K562 (cell line): ENCODE measurements around the gene TMCO1. TPM values are rescaled to one million over a fixed set of nuclear protein-coding genes. Genes with fewer than 3 reads are reported as not detected.

Experiments
- ATAC-seq: fragments of 200-7000 bp; cut with Tn5 transposase; 3 replicates; pipeline ENCODE4 v1.9.1; 2020; ENCODE audit warnings: moderate library complexity
- BruUV-seq: library from RNA; stranded (reverse); fragments of 400-500 nt; replicated peaks from 2 replicates; lab custom pipeline; 2021; lab: Mats Ljungman, UMichigan
- CTCF ChIA-PET: fragments of 300-600 bp; formaldehyde crosslinking; extraction: SDS; loops from one replicate; lab custom pipeline; 2021; ENCODE audit warnings: low intra/inter-chr PET ratio; lab: Yijun Ruan, JAX
- POLR2A ChIA-PET: fragments of 300-600, 350-650 bp; sonication (Branson Sonifier 250); formaldehyde crosslinking; extraction: SDS; loops from one replicate; lab custom pipeline; 2021; ENCODE audit warnings: antibody characterized with exemption, inconsistent platforms; lab: Yijun Ruan, JAX
- DNase-seq, 4 experiments: peaks; one replicate each; pipeline versions ENCODE4 v3.0.0 to v3.0.0-alpha.2; 2011 to 2018; ENCODE audit warnings: low spot score in 3 of 4, mixed read lengths in 3 of 4; ENCODE audit errors: extremely low read depth in 1 of 4
- FAIRE-seq: peaks from 2 replicates; lab custom pipeline; 2011; peaks lifted over from hg19 to GRCh38; lab: Jason Lieb, UNC
- H2AFZ ChIP-seq: 2 replicates; pipeline ENCODE4 v1.6.0; 2011; ENCODE audit warnings: low read depth, low read length, control low read depth, inconsistent platforms
- H3K27ac ChIP-seq: fragments of 200-600 bp; 3 replicates; pipeline ENCODE4 v1.8.0; 2011; ENCODE audit warnings: low read depth, mild to moderate bottlenecking, control low read depth, inconsistent platforms, low read length, moderate library complexity, mixed read lengths; ENCODE audit errors: extremely low read depth
- H3K27me3 ChIP-seq, 2 experiments: fragments of 300-600 bp in 1 of 2; 2 replicates in 1 of 2; 3 replicates in 1 of 2; pipeline versions ENCODE4 v1.6.0 to v1.8.0; 2011; ENCODE audit warnings: inconsistent platforms in 2 of 2, low read length in 2 of 2, mild to moderate bottlenecking in 1 of 2, mixed read lengths in 1 of 2, moderate library complexity in 1 of 2; ENCODE audit not compliant: control insufficient read depth in 2 of 2, insufficient read depth in 2 of 2
- H3K36me3 ChIP-seq: fragments of 300-600 bp; 3 replicates; pipeline ENCODE4 v1.8.0; 2011; ENCODE audit warnings: mild to moderate bottlenecking, low read length, inconsistent platforms; ENCODE audit not compliant: control insufficient read depth, insufficient read depth
- H3K4me1 ChIP-seq, 2 experiments: fragments of 200-600 bp in 1 of 2; replicated peaks in 1 of 2; 2 replicates in 1 of 2; 3 replicates in 1 of 2; pipeline versions ENCODE4 v1.5.1 to v1.8.0; 2011; ENCODE audit warnings: inconsistent platforms in 2 of 2, low read length in 2 of 2, mild to moderate bottlenecking in 1 of 2, mixed read lengths in 1 of 2, moderate library complexity in 1 of 2; ENCODE audit not compliant: control insufficient read depth in 2 of 2, insufficient read depth in 2 of 2
- H3K4me2 ChIP-seq: 2 replicates; pipeline ENCODE4 v1.6.1; 2011; ENCODE audit warnings: low read length, control low read depth, inconsistent platforms, mixed read lengths; ENCODE audit not compliant: insufficient read depth
- H3K4me3 ChIP-seq: fragments of 200-600 bp; sonication (generic), shearing (Covaris generic); 2 replicates; pipeline ENCODE4 v1.5.1; 2016; ENCODE audit warnings: control low read depth, inconsistent platforms
- H3K79me2 ChIP-seq: fragments of 200-600 bp; 3 replicates; pipeline ENCODE4 v1.8.0; 2011; ENCODE audit warnings: low read length, inconsistent platforms; ENCODE audit not compliant: control insufficient read depth, insufficient read depth
- H3K9ac ChIP-seq, 2 experiments: 2 replicates each; pipeline versions ENCODE4 v1.6.0 to v1.6.1; 2011; ENCODE audit warnings: low read depth in 2 of 2, low read length in 2 of 2, control low read depth in 1 of 2, inconsistent platforms in 1 of 2, mild to moderate bottlenecking in 1 of 2, mixed read lengths in 1 of 2; ENCODE audit not compliant: insufficient read depth in 1 of 2
- H3K9me1 ChIP-seq: one replicate; pipeline ENCODE4 v1.6.0; 2011; ENCODE audit warnings: inconsistent platforms, mild to moderate bottlenecking, low read length, moderate library complexity; ENCODE audit not compliant: control insufficient read depth, insufficient read depth
- H3K9me3 ChIP-seq: replicated peaks from 2 replicates; pipeline ENCODE4 v1.5.1; 2011; ENCODE audit warnings: low read depth, low read length, inconsistent platforms; ENCODE audit not compliant: control insufficient read depth, insufficient read depth
- H4K20me1 ChIP-seq: replicated peaks from 2 replicates; pipeline ENCODE4 v1.6.1; 2011; ENCODE audit warnings: low read length, inconsistent platforms, mixed read lengths; ENCODE audit not compliant: control insufficient read depth, insufficient read depth
- CEBPG ChIP-seq, 3 experiments: fragments of 200-800 bp in 1 of 3; sonication (Bioruptor generic) in 1 of 3; sonication (generic) in 1 of 3; formaldehyde crosslinking in 1 of 3; IDR thresholded peaks in 2 of 3; conservative IDR thresholded peaks in 1 of 3; 2 replicates each; pipeline versions ENCODE4 v1.6.1 to v1.8.0; 2016 to 2022; ENCODE audit warnings: missing compliant biosample characterization in 2 of 3, missing genetic modification characterization in 2 of 3, mild to moderate bottlenecking in 1 of 3, missing genetic modification reagents in 1 of 3
- CTBP1 ChIP-seq: fragments of 450-650 bp; IDR thresholded peaks from 2 replicates; pipeline ENCODE4 v1.6.1; 2016; ENCODE audit warnings: borderline replicate concordance
- FOSL1 ChIP-seq: fragments of 200-800 bp; sonication (Bioruptor generic); conservative IDR thresholded peaks from 2 replicates; pipeline ENCODE4 v1.6.1; 2016; ENCODE audit warnings: missing genetic modification characterization, missing compliant biosample characterization
- GTF2E2 ChIP-seq: fragments of 200-800 bp; sonication (Bioruptor generic); IDR thresholded peaks from 2 replicates; pipeline ENCODE4 v1.6.1; 2016; ENCODE audit warnings: missing genetic modification characterization, missing compliant biosample characterization
- HDAC2 ChIP-seq: fragments of 450-650 bp; IDR thresholded peaks from 2 replicates; pipeline ENCODE4 v1.6.1; 2016; ENCODE audit warnings: mild to moderate bottlenecking
- KDM5B ChIP-seq: fragments of 200-600 bp; sonication (generic); IDR thresholded peaks from 2 replicates; pipeline ENCODE4 v1.6.1; 2012; ENCODE audit warnings: low read depth, mild to moderate bottlenecking, moderate library complexity, low read length, control low read depth, inconsistent platforms; ENCODE audit not compliant: insufficient replicate concordance
- PHF8 ChIP-seq: fragments of 200-600 bp; sonication (generic); IDR thresholded peaks from 2 replicates; pipeline ENCODE4 v1.6.1; 2012; ENCODE audit warnings: mixed run types, mild to moderate bottlenecking, inconsistent platforms, low read length, moderate library complexity, borderline replicate concordance
- POLR2A ChIP-seq: fragments of 450-650 bp; conservative IDR thresholded peaks from 2 replicates; pipeline ENCODE4 v1.6.1; 2016
- SIN3A ChIP-seq, 2 experiments: fragments of 150-350 bp in 1 of 2; IDR thresholded peaks; 2 replicates each; pipeline ENCODE4 v1.6.1; 2011 to 2016; ENCODE audit warnings: borderline replicate concordance in 2 of 2, low read depth in 2 of 2, low read length in 2 of 2, mild to moderate bottlenecking in 2 of 2, moderate library complexity in 2 of 2; ENCODE audit not compliant: control insufficient read depth in 1 of 2
- SMC3 ChIP-seq: conservative IDR thresholded peaks from 2 replicates; pipeline ENCODE4 v1.6.1; 2011; ENCODE audit warnings: low read depth, low read length, improper control_type of control experiment; ENCODE audit not compliant: insufficient read depth
- SP2 ChIP-seq: IDR thresholded peaks from 2 replicates; pipeline ENCODE4 v1.6.1; 2011; ENCODE audit warnings: mild to moderate bottlenecking, low read depth, low read length, moderate library complexity; ENCODE audit not compliant: poor library complexity, severe bottlenecking; ENCODE audit errors: extremely low read depth
- SPI1 ChIP-seq: IDR thresholded peaks from 2 replicates; pipeline ENCODE4 v1.6.1; 2011; ENCODE audit warnings: low read depth, low read length, control low read depth, borderline replicate concordance
- SRSF7 ChIP-seq: fragments of 200-400 bp; formaldehyde crosslinking; optimal IDR thresholded peaks from 2 replicates; pipeline ENCODE3; 2017; ENCODE audit warnings: mild to moderate bottlenecking, low read depth, low read length
- WGBS: fragments of 100-300 bp; shearing (Covaris generic); methylation state at CpG from one replicate; pipeline ENCODE4 v1.1.6; 2016; ENCODE audit warnings: low coverage, mixed read lengths; ENCODE audit not compliant: insufficient coverage; ENCODE audit errors: missing lambda C conversion rate; 5-methylcytosine and 5-hydroxymethylcytosine counted together
- in situ Hi-C: fragments of 300-500 bp; cut with MboI; formaldehyde crosslinking; loops from 4 replicates; pipeline ENCODE4 v1.15.0; 2018; ENCODE audit warnings: inconsistent platforms, mixed read lengths
- intact Hi-C: fragments of 100-400 bp; cut with micrococcal nuclease; formaldehyde crosslinking; loops from 2 replicates; pipeline ENCODE4 v1.14.2; 2022
- polyA plus RNA-seq, 8 experiments: library from polyadenylated mRNA; depleted of rRNA in 4 of 8; stranded (reverse) in 5 of 8; unstranded in 3 of 8; fragments of >200 nt; fragmentation: Nextera tagmentation in 2 of 8; fragmentation: Illumina TruSeq in 1 of 8; extraction: Ambion mirVana in 2 of 8; extraction: Trizol in 1 of 8; gene quantifications; 2 replicates each; pipeline versions ENCODE4 v1.2.1 to v1.2.3, GENCODE V29; 2011 to 2014; ENCODE audit warnings: inconsistent platforms in 1 of 8, missing spikeins in 1 of 8
- total RNA-seq, 7 experiments: library from RNA; depleted of rRNA in 6 of 7; stranded (reverse); fragments of >200 nt in 6 of 7; fragmentation: Illumina TruSeq in 2 of 7; extraction: Trizol in 2 of 7; gene quantifications; 2 replicates each; pipeline versions ENCODE4 v1.2.1 to v1.2.3, GENCODE V29; 2011 to 2021; ENCODE audit warnings: low replicate concordance in 1 of 7
- TF ChIP-seq, protein P1 (sequence below), 2 experiments: IDR thresholded peaks; 2 replicates each; pipeline ENCODE4 v1.6.1; 2011; ENCODE audit warnings: borderline replicate concordance in 1 of 2, control low read depth in 1 of 2, low read depth in 1 of 2, low read length in 1 of 2, mild to moderate bottlenecking in 1 of 2, mixed read lengths in 1 of 2, moderate library complexity in 1 of 2; ENCODE audit not compliant: insufficient read depth in 1 of 2, insufficient read length in 1 of 2, poor library complexity in 1 of 2, severe bottlenecking in 1 of 2; ENCODE audit errors: extremely low read depth in 1 of 2

TMCO1 gene
- total and polyA plus RNA-seq, 9 of the 15 experiments (the other 6 are each of a cell fraction or from before 2014, with no cell fraction given), result 69.3 to 561 (median 175) TPM

DNA sequence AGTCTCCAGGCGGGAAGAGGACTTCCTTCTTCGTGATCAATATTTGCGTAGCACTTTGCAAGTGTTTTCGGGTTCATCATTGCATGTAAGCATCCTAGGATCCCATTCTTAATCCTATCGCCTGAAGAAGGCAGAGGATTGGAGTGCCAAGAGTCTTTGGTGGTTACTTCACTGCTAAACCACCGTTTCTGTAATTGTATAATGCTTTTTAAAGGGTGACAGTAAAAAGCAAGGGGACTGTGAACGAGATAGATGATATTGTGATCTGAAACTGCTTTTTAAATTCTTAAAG is 70.0 kb downstream of the TMCO1 start:
- in situ Hi-C loops, result no loop called here
- Histone ChIP-seq H3K4me3 (peak overlapping the region; percentile 93), H4K20me1 (no peaks in the 10 kb centered on the region), H3K4me2 (peak overlapping the region; percentile 94), H3K27me3 (no peaks in the 10 kb centered on the region; a peak in 1 of 5 replicates), H3K79me2 (peaks cover 29% of the 10 kb centered on the region), H3K4me1 (peaks cover 6 to 7% of the 10 kb centered on the region in 2 experiments), H3K9ac (peak overlapping the region; percentile 57 to 95), H3K9me1 (no peaks in the 10 kb centered on the region), H3K9me3 (no peaks in the 10 kb centered on the region), H3K36me3 (0 out of 3 replicates have a peak, but pooled peaks cover 3% of the 10 kb centered on the region), H3K27ac (peak overlapping the region; percentile 82), H2AFZ (peak overlapping the region; percentile 95)
- POLR2A ChIA-PET, result interaction anchor here (0.6 to 1.9 kb wide), 8 partner anchors 9 to 829 kb away, joined by 3 to 11 read pairs (median 4); no protein-coding TSS in a partner anchor
- no peak for DNase-seq
- ATAC-seq, result no peak
- FAIRE-seq, result no peak
- intact Hi-C loops, result loop anchor here (1.0 to 5.0 kb wide), 2 partner anchors 68 to 96 kb away; no protein-coding TSS in a partner anchor
- BruUV-seq, result TSS peak; percentile 87
- CTCF ChIA-PET, result interaction anchor here (1.0 to 1.5 kb wide), 2 partner anchors 68 to 306 kb away, joined by 3 to 4 read pairs; partner anchors contain the start of gene MGST3
- 3% methylated on average over 7 of the region's 7 CpGs for WGBS
- TF ChIP-seq GTF2E2 (tag), result peak; percentile 81; the same call in 1 of the 2 replicates
- TF ChIP-seq KDM5B, result peak; percentile 36
- peak; percentile 29; the same call in 1 of the 2 replicates for TF ChIP-seq PHF8
- no peak for TF ChIP-seq SIN3A (IDR thresholded peaks at IDR 0.05; ENCODE audit: borderline replicate concordance in 2 of 2, control insufficient read depth in 1 of 2, low read depth in 2 of 2, low read length in 2 of 2)
- TF ChIP-seq, protein P1, sequence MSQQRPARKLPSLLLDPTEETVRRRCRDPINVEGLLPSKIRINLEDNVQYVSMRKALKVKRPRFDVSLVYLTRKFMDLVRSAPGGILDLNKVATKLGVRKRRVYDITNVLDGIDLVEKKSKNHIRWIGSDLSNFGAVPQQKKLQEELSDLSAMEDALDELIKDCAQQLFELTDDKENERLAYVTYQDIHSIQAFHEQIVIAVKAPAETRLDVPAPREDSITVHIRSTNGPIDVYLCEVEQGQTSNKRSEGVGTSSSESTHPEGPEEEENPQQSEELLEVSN (IDR thresholded peaks at IDR 0.05; ENCODE audit: borderline replicate concordance in 1 of 2, extremely low read depth in 1 of 2, insufficient read depth in 1 of 2, insufficient read length in 1 of 2, low read depth in 1 of 2, low read length in 1 of 2, poor library complexity in 1 of 2, severe bottlenecking in 1 of 2), result peak in 1 of 2 experiments; percentile 45
- no peak for TF ChIP-seq CEBPG (CRISPR knock-in tag; IDR thresholded peaks at IDR 0.05)
- 0 out of 4 replicates have a peak, but pooled peaks of 1 of the 2 experiments have one; percentile 19 for TF ChIP-seq CEBPG (tag; conservative IDR thresholded peaks at IDR 0.05 in 1 of 2, IDR thresholded peaks at IDR 0.05 in 1 of 2)
- TF ChIP-seq POLR2A, result peak; percentile 30; the same call in 1 of the 2 replicates
- peak; percentile 0 for TF ChIP-seq SP2
- 0 out of 2 replicates have a peak, but pooled peaks have one; percentile 11 for TF ChIP-seq HDAC2
- peak; percentile 71 for TF ChIP-seq SPI1
- 0 out of 2 replicates have a peak, but pooled peaks have one; percentile 19 for TF ChIP-seq CTBP1
- TF ChIP-seq FOSL1 (tag), result no peak
- TF ChIP-seq SMC3, result 0 out of 2 replicates have a peak, but pooled peaks have one; percentile 3
- TF ChIP-seq SRSF7, result no peak
